HEK293 (cell line): Measurements from ENCODE around the gene GALNT16.

Experiments
- CTCF ChIP-seq: fragments of 450-650 bp; formaldehyde crosslinking; IDR thresholded peaks from 2 replicates; pipeline ENCODE4 v1.5.1; 2016; ENCODE audit warnings: missing biosample characterization, missing genetic modification characterization
- KLF1 ChIP-seq: fragments of 450-650 bp; formaldehyde crosslinking; IDR thresholded peaks from 2 replicates; pipeline ENCODE4 v1.5.1; 2016; ENCODE audit warnings: missing biosample characterization, missing genetic modification characterization
- TF ChIP-seq, protein P1 (sequence below): sonication (generic); formaldehyde crosslinking; IDR thresholded peaks from 2 replicates; pipeline ENCODE4 v1.8.1; 2022; ENCODE audit warnings: mild to moderate bottlenecking, moderate library complexity, missing genetic modification reagents

- TF ChIP-seq KLF1 (tag by site-specific recombination) (no peak), CTCF (tag by site-specific recombination) (no peak)
- TF ChIP-seq, protein P1, sequence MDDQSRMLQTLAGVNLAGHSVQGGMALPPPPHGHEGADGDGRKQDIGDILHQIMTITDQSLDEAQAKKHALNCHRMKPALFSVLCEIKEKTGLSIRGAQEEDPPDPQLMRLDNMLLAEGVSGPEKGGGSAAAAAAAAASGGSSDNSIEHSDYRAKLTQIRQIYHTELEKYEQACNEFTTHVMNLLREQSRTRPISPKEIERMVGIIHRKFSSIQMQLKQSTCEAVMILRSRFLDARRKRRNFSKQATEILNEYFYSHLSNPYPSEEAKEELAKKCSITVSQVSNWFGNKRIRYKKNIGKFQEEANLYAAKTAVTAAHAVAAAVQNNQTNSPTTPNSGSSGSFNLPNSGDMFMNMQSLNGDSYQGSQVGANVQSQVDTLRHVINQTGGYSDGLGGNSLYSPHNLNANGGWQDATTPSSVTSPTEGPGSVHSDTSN (CRISPR knock-in tag), result no peak
Measured at GRCh38 chr14:69267492-69267891, 7.5 kb downstream of the GALNT16 start.
